GM12891 (cell line): Measurements from ENCODE around the gene VSIG10L.

Source experiments
- POLR2A ChIP-seq: IDR thresholded peaks from 2 replicates; pipeline ENCODE4 v1.6.1; 2011; ENCODE audit warnings: low read depth, low read length, control low read depth
- POLR2AphosphoS5 ChIP-seq: IDR thresholded peaks from 2 replicates; pipeline ENCODE4 v1.6.1; 2011; ENCODE audit warnings: low read depth, low read length, control low read depth
- POU2F2 ChIP-seq: IDR thresholded peaks from 2 replicates; pipeline ENCODE4 v1.6.1; 2011; ENCODE audit warnings: low read depth, mild to moderate bottlenecking, control low read depth, low read length, moderate library complexity
- TAF1 ChIP-seq: IDR thresholded peaks from 2 replicates; pipeline ENCODE4 v1.6.1; 2011; ENCODE audit warnings: low read depth, low read length, control low read depth

GRCh38 chr19:51386882-51387520 lies 45.1 kb upstream of the VSIG10L start:
- TF ChIP-seq TAF1 (no peak), POU2F2 (no peak), POLR2A (no peak), POLR2AphosphoS5 (no peak)
